GM12878 (cell line): ENCODE measurements around the gene TMEM120B. TPM values are rescaled to one million over a fixed set of nuclear protein-coding genes. Genes with fewer than 3 reads are reported as not detected.

Experiments
- BMI1 ChIP-seq: fragments of 450-650 bp; IDR thresholded peaks from 2 replicates; pipeline ENCODE4 v1.6.1; 2016; ENCODE audit warnings: mild to moderate bottlenecking, moderate library complexity, borderline replicate concordance
- BRCA1 ChIP-seq: IDR thresholded peaks from 2 replicates; pipeline ENCODE4 v1.6.1; 2011; ENCODE audit warnings: low read depth, low read length, improper control_type of control experiment
- FOXM1 ChIP-seq: IDR thresholded peaks from 2 replicates; pipeline ENCODE4 v1.6.1; 2012; ENCODE audit warnings: low read depth, mild to moderate bottlenecking, inconsistent platforms, low read length, moderate library complexity
- HDGF ChIP-seq: fragments of 450-650 bp; IDR thresholded peaks from 2 replicates; pipeline ENCODE4 v1.6.1; 2016; ENCODE audit warnings: antibody characterized with exemption
- KAT2A ChIP-seq: conservative IDR thresholded peaks from 2 replicates; pipeline ENCODE4 v1.6.1; 2011; ENCODE audit warnings: low read depth, low read length; ENCODE audit not compliant: control insufficient read depth
- KLF5 ChIP-seq: fragments of 450-650 bp; IDR thresholded peaks from 2 replicates; pipeline ENCODE4 v1.6.1; 2014; ENCODE audit warnings: mild to moderate bottlenecking; ENCODE audit not compliant: partially characterized antibody
- MXI1 ChIP-seq: fragments of 150-350 bp; IDR thresholded peaks from 2 replicates; pipeline ENCODE4 v1.6.1; 2011; ENCODE audit warnings: low read depth, mild to moderate bottlenecking, inconsistent platforms, low read length, improper control_type of control experiment
- NFYB ChIP-seq: IDR thresholded peaks from 2 replicates; pipeline ENCODE4 v1.6.1; 2011; ENCODE audit warnings: low read depth, mild to moderate bottlenecking, low read length, improper control_type of control experiment, moderate library complexity; ENCODE audit not compliant: insufficient read depth
- PAX8 ChIP-seq: fragments of 450-650 bp; IDR thresholded peaks from 2 replicates; pipeline ENCODE4 v1.6.1; 2017; ENCODE audit warnings: mild to moderate bottlenecking, moderate library complexity
- RBBP5 ChIP-seq: fragments of 200-600 bp; sonication (generic); conservative IDR thresholded peaks from 2 replicates; pipeline ENCODE4 v1.6.1; 2016
- SMC3 ChIP-seq: IDR thresholded peaks from 2 replicates; pipeline ENCODE4 v1.6.1; 2011; ENCODE audit warnings: low read length, improper control_type of control experiment, borderline replicate concordance
- SREBF1 ChIP-seq: IDR thresholded peaks from 2 replicates; pipeline ENCODE4 v1.6.1; 2012; ENCODE audit warnings: mild to moderate bottlenecking, low read length
- STAT3 ChIP-seq: IDR thresholded peaks from 2 replicates; pipeline ENCODE4 v1.6.1; 2011; ENCODE audit warnings: low read depth, low read length, improper control_type of control experiment
- SUZ12 ChIP-seq: fragments of 200-600 bp; sonication (generic); IDR thresholded peaks from one replicate; pipeline ENCODE4 v1.6.1; 2018; ENCODE audit warnings: antibody characterized with exemption, mild to moderate bottlenecking; ENCODE audit not compliant: unreplicated experiment
- TCF12 ChIP-seq: IDR thresholded peaks from 2 replicates; pipeline ENCODE4 v1.6.1; 2011; ENCODE audit warnings: low read depth, mild to moderate bottlenecking, low read length
- TCF3 ChIP-seq: IDR thresholded peaks from 2 replicates; pipeline ENCODE4 v1.6.1; 2012; ENCODE audit warnings: low read depth, mild to moderate bottlenecking, low read length, borderline replicate concordance; ENCODE audit not compliant: insufficient read depth
- YY1 ChIP-seq: IDR thresholded peaks from 2 replicates; pipeline ENCODE4 v1.6.1; 2011; ENCODE audit warnings: low read depth, mild to moderate bottlenecking, low read length
- ZNF24 ChIP-seq: fragments of 450-650 bp; IDR thresholded peaks from 2 replicates; pipeline ENCODE4 v1.6.1; 2017; ENCODE audit warnings: antibody characterized with exemption, mild to moderate bottlenecking
- polyA plus RNA-seq, 11 experiments: library from polyadenylated mRNA; depleted of rRNA in 4 of 11; unstranded in 6 of 11; stranded (reverse) in 5 of 11; fragments of >200 nt; fragmentation: Nextera tagmentation in 4 of 11; fragmentation: Illumina TruSeq in 1 of 11; extraction: Ambion mirVana in 4 of 11; extraction: Trizol in 1 of 11; gene quantifications; 1 replicate in 1 of 11; 2 replicates in 10 of 11; pipeline versions ENCODE4 v1.2.1 to v1.2.3, GENCODE V29; 2011 to 2016; ENCODE audit warnings: inconsistent platforms in 2 of 11, missing spikeins in 2 of 11, low read depth in 1 of 11
- total RNA-seq, 4 experiments: library from RNA; depleted of rRNA in 3 of 4; stranded (reverse); fragments of >200 nt in 3 of 4; fragmentation: Illumina TruSeq in 1 of 4; extraction: Trizol in 1 of 4; gene quantifications; 2 replicates each; pipeline versions ENCODE4 v1.2.1 to v1.2.3, GENCODE V29; 2013 to 2021
- TF ChIP-seq, protein P1 (sequence below): fragments of 450-650 bp; IDR thresholded peaks from 2 replicates; pipeline ENCODE4 v1.6.1; 2017; ENCODE audit warnings: mild to moderate bottlenecking, moderate library complexity
- TF ChIP-seq, protein P2 (sequence below): fragments of 450-650 bp; IDR thresholded peaks from 2 replicates; pipeline ENCODE4 v1.6.1; 2017; ENCODE audit warnings: mild to moderate bottlenecking, moderate library complexity
- TF ChIP-seq, protein P3 (sequence below): IDR thresholded peaks from 2 replicates; pipeline ENCODE4 v1.6.1; 2011; ENCODE audit warnings: borderline replicate concordance, low read depth, mild to moderate bottlenecking, moderate library complexity, low read length; ENCODE audit not compliant: insufficient read depth, poor library complexity, severe bottlenecking

The TMEM120B gene
- total and polyA plus RNA-seq, 10 of the 15 experiments (the other 5 are each of a cell fraction or from before 2014, with no cell fraction given) = 4.0 to 26.2 (median 9.2) TPM

DNA sequence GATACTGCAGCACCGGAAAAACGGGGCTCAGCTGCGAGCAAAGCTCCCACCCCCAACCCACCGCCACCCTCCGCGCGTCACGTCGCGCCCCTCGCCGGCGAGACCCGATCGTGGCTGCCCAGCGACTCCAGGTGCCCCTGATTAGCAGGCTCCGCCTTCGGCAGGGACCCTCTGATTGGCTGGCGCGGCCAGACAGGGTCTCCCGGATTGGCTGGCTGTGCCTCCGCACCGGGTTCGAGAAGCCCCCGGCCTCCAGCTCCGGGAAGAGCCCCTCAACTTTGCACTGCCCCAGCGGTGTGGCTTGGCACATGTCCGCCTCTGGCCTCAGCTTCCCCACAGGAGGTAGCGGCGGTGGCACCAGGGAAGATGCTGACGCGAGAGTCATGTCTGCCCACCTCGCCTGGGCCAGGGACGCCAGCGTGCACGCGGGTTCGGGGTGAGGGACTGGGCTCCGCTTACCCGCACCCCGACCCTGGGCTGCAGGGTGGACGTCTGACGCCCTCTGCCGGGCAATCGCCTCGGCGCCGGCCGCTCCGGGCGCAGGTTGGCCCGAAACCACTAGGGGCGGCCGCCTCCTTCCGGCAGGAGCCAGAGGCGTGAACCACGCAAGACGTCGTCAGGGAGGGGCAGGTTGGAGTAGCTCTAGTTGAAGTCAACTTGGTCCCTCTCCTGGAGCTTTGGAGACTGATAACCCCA lies 81.4 kb downstream of the TMEM120B start (continued):
- TF ChIP-seq HDGF (peak; percentile 78; the same call in 1 of the 2 replicates), SUZ12 (no peak), PAX8 (no peak), NFYB (peak; percentile 77), MXI1 (peak; percentile 86; the same call in 1 of the 2 replicates), TCF12 (peak; percentile 45; the same call in 1 of the 2 replicates), YY1 (peak; percentile 90), KLF5 (peak; percentile 68), STAT3 (no peak), RBBP5 (no peak), FOXM1 (no peak), SMC3 (peak; percentile 92), KAT2A (no peak), TCF3 (peak; percentile 79; the same call in 1 of the 2 replicates), BMI1 (no peak), ZNF24 (peak; percentile 83), SREBF1 (no peak), BRCA1 (no peak)
- TF ChIP-seq, protein P1, sequence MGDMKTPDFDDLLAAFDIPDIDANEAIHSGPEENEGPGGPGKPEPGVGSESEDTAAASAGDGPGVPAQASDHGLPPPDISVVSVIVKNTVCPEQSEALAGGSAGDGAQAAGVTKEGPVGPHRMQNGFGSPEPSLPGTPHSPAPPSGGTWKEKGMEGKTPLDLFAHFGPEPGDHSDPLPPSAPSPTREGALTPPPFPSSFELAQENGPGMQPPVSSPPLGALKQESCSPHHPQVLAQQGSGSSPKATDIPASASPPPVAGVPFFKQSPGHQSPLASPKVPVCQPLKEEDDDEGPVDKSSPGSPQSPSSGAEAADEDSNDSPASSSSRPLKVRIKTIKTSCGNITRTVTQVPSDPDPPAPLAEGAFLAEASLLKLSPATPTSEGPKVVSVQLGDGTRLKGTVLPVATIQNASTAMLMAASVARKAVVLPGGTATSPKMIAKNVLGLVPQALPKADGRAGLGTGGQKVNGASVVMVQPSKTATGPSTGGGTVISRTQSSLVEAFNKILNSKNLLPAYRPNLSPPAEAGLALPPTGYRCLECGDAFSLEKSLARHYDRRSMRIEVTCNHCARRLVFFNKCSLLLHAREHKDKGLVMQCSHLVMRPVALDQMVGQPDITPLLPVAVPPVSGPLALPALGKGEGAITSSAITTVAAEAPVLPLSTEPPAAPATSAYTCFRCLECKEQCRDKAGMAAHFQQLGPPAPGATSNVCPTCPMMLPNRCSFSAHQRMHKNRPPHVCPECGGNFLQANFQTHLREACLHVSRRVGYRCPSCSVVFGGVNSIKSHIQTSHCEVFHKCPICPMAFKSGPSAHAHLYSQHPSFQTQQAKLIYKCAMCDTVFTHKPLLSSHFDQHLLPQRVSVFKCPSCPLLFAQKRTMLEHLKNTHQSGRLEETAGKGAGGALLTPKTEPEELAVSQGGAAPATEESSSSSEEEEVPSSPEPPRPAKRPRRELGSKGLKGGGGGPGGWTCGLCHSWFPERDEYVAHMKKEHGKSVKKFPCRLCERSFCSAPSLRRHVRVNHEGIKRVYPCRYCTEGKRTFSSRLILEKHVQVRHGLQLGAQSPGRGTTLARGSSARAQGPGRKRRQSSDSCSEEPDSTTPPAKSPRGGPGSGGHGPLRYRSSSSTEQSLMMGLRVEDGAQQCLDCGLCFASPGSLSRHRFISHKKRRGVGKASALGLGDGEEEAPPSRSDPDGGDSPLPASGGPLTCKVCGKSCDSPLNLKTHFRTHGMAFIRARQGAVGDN = peak; percentile 94
- TF ChIP-seq, protein P2, sequence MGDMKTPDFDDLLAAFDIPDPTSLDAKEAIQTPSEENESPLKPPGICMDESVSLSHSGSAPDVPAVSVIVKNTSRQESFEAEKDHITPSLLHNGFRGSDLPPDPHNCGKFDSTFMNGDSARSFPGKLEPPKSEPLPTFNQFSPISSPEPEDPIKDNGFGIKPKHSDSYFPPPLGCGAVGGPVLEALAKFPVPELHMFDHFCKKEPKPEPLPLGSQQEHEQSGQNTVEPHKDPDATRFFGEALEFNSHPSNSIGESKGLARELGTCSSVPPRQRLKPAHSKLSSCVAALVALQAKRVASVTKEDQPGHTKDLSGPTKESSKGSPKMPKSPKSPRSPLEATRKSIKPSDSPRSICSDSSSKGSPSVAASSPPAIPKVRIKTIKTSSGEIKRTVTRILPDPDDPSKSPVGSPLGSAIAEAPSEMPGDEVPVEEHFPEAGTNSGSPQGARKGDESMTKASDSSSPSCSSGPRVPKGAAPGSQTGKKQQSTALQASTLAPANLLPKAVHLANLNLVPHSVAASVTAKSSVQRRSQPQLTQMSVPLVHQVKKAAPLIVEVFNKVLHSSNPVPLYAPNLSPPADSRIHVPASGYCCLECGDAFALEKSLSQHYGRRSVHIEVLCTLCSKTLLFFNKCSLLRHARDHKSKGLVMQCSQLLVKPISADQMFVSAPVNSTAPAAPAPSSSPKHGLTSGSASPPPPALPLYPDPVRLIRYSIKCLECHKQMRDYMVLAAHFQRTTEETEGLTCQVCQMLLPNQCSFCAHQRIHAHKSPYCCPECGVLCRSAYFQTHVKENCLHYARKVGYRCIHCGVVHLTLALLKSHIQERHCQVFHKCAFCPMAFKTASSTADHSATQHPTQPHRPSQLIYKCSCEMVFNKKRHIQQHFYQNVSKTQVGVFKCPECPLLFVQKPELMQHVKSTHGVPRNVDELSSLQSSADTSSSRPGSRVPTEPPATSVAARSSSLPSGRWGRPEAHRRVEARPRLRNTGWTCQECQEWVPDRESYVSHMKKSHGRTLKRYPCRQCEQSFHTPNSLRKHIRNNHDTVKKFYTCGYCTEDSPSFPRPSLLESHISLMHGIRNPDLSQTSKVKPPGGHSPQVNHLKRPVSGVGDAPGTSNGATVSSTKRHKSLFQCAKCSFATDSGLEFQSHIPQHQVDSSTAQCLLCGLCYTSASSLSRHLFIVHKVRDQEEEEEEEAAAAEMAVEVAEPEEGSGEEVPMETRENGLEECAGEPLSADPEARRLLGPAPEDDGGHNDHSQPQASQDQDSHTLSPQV = peak; percentile 97
- TF ChIP-seq, protein P3, sequence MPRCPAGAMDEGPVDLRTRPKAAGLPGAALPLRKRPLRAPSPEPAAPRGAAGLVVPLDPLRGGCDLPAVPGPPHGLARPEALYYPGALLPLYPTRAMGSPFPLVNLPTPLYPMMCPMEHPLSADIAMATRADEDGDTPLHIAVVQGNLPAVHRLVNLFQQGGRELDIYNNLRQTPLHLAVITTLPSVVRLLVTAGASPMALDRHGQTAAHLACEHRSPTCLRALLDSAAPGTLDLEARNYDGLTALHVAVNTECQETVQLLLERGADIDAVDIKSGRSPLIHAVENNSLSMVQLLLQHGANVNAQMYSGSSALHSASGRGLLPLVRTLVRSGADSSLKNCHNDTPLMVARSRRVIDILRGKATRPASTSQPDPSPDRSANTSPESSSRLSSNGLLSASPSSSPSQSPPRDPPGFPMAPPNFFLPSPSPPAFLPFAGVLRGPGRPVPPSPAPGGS = no peak
